ENCODE results near the gene SEPTIN12. TPM values are rescaled to one million over a fixed set of nuclear protein-coding genes. Genes with fewer than 3 reads are reported as not detected.

The SEPTIN12 gene
- total RNA-seq, 6 experiments from 2014 or later = not detected

DNA sequence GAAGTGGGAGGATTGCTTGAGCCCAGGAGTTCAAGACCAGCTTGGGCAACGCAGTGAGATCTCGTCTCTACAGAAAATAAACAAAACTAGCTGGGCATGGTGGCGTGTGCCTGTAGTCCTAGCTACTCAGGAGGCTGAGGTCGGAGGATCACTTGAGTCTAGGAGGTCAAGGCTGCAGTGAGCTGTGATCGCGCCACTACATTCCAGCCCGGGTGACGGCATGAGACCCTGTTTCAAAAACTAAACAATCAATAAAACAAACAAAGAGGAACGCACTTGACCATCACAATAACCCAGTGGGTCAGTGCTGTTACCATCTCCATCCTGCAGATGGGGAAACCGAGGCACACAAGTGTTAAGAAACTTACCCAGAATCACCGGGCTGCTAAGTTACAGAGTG is 34.9 kb downstream of the SEPTIN12 start:
- ATAC-seq (no peak), DNase-seq (no peak)
- Histone ChIP-seq H3K4me3 (no peak overlapping the region), H3K36me3 (peaks cover 0 to 34% (median 15%) of the 10 kb centered on the region in 4 donors), H3K4me1 (no peaks in the 10 kb centered on the region), H3K27me3 (no peaks in the 10 kb centered on the region), H3K27ac (no peak overlapping the region), H3K9me3 (no peaks in the 10 kb centered on the region)
- no peak for TF ChIP-seq POLR2A (IDR thresholded peaks at IDR 0.05)
- TF ChIP-seq, protein P1, sequence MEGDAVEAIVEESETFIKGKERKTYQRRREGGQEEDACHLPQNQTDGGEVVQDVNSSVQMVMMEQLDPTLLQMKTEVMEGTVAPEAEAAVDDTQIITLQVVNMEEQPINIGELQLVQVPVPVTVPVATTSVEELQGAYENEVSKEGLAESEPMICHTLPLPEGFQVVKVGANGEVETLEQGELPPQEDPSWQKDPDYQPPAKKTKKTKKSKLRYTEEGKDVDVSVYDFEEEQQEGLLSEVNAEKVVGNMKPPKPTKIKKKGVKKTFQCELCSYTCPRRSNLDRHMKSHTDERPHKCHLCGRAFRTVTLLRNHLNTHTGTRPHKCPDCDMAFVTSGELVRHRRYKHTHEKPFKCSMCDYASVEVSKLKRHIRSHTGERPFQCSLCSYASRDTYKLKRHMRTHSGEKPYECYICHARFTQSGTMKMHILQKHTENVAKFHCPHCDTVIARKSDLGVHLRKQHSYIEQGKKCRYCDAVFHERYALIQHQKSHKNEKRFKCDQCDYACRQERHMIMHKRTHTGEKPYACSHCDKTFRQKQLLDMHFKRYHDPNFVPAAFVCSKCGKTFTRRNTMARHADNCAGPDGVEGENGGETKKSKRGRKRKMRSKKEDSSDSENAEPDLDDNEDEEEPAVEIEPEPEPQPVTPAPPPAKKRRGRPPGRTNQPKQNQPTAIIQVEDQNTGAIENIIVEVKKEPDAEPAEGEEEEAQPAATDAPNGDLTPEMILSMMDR (IDR thresholded peaks at IDR 0.05) = no peak
- intact Hi-C loops (cut with DNase I) = no loop called here
- 44% methylated on average over 3 of the region's 11 CpGs for WGBS (ENCODE audit: insufficient coverage, low coverage, low lambda C conversion rate, missing lambda C conversion rate)

DNA sequence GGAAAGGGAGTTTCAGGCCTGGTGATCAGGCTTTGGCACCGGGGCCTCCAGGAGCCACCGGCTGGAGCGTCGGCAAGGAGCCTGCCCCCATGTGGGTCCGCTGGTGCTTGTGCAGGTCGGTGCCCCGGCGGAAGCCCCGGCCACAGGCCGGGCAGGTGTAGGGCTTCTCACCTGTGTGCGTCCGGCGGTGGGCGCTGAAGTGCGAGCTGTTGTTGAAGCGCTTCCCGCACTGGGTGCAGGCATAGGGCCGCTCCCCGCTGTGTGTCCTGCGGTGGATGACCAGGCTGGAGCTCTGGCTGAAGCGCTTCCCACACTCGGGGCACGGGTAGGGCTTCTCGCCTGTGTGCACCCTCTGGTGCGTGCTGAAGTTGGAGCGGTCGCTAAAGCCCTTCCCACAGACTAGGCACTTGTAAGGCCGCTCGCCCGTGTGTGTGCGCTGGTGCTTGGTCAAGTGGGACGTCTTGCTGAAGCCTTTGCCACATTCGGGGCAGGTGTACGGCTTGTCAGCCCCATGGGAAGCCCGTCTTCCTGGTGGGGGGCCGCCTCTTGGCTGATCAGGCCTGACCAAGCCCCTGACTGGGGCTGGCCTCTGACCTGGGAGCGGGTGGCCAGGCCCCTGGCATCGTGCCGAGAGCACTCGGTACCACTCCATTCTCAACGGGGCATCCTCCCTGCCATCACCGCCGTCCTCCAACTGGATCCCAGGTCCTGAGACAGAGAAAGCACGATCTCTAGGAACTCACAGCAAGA is 35.6 kb downstream of the SEPTIN12 start:
- Histone ChIP-seq H3K27ac (no peak overlapping the region), H3K36me3 (peaks cover 0 to 28% (median 13%) of the 10 kb centered on the region in 4 donors), H3K9me3 (no peaks in the 10 kb centered on the region), H3K4me1 (no peaks in the 10 kb centered on the region), H3K4me3 (no peak overlapping the region), H3K27me3 (no peaks in the 10 kb centered on the region)
- intact Hi-C loops (cut with DNase I) = no loop called here
- TF ChIP-seq POLR2A (IDR thresholded peaks at IDR 0.05) = no peak
- TF ChIP-seq, protein P1 (IDR thresholded peaks at IDR 0.05) = no peak
- ATAC-seq (peak in 1 of 4 donors; percentile 25), DNase-seq (no peak)
- 98% methylated on average over 5 of the region's 44 CpGs for WGBS (ENCODE audit: insufficient coverage, low coverage, low lambda C conversion rate, missing lambda C conversion rate)

DNA sequence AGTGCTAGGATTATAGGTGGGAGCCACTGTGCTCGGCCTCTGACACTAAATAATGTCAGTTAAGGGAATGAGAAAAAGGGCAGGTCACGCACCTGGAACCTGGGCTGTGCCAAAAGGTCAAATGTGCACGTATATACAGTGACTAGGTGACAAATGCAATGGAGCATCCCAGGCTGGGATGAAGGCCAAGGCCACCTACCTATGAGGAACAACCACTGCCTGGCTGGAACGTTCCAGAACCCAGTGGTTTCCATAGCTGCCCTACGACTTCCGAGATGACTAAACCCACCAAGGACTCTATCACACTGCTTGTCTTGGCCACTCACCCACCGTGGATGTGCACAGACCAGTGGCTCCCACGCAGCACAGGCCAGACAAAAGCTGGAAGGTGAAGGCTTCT is 37.2 kb downstream of the SEPTIN12 start:
- DNase-seq (no peak), ATAC-seq (no peak)
- no peaks in the 10 kb centered on the region for H3K27me3 ChIP-seq
- H3K27ac ChIP-seq = no peak overlapping the region
- no peak for TF ChIP-seq POLR2A (IDR thresholded peaks at IDR 0.05)
- TF ChIP-seq, protein P1 (IDR thresholded peaks at IDR 0.05) = no peak
- no peaks in the 10 kb centered on the region for H3K4me1 ChIP-seq
- intact Hi-C loops (cut with DNase I) = no loop called here
- H3K9me3 ChIP-seq = no peaks in the 10 kb centered on the region
- no peak overlapping the region for H3K4me3 ChIP-seq
- 69% methylated on average over 3 of the region's 8 CpGs for WGBS (ENCODE audit: insufficient coverage, low coverage, low lambda C conversion rate, missing lambda C conversion rate)
- peaks cover 0 to 28% (median 13%) of the 10 kb centered on the region in 4 donors for H3K36me3 ChIP-seq

DNA sequence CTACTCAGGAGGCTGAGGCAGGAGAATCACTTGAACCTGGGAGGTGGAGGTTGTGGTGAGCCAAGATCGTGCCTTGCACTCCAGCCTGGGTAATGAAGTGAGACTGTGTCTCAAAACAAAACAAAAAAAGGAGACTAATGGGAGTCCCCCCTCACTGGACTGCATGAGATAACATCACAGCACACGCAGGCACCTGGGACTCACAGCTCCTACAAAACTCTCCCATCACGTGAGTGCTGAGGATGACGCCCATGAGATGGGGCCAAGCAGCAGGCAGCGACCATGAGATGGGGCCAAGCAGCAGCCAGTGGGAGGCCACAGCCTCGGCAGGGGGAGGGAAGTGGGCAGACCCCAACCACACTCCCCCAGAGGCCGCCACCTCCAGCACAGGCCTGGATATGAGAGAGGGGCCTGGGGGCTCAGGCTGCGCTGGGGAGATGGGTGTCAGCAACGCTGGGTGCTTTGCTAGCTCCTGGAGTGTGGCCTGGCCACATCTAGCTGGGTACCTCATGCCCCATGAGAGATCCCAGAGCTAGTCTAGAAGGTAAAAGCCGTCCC is 38.4 kb downstream of the SEPTIN12 start:
- no peak for ATAC-seq
- Histone ChIP-seq H3K27ac (no peak overlapping the region), H3K4me3 (no peak overlapping the region), H3K9me3 (no peaks in the 10 kb centered on the region), H3K36me3 (peaks cover 0 to 28% (median 12%) of the 10 kb centered on the region in 4 donors), H3K27me3 (no peaks in the 10 kb centered on the region), H3K4me1 (no peaks in the 10 kb centered on the region)
- DNase-seq = no peak
- TF ChIP-seq, protein P1 (IDR thresholded peaks at IDR 0.05) = no peak
- TF ChIP-seq POLR2A (IDR thresholded peaks at IDR 0.05) = no peak
- intact Hi-C loops (cut with DNase I) = no loop called here
- 75% methylated on average over 2 of the region's 10 CpGs for WGBS (ENCODE audit: insufficient coverage, low coverage, low lambda C conversion rate, missing lambda C conversion rate)
